Measurements from ENCODE around the gene SLC44A5. TPM values are rescaled to one million over a fixed set of nuclear protein-coding genes. Genes with fewer than 3 reads are reported as not detected.
"Not testable (repeated sequence)": the region's sequence is repeated elsewhere in the genome, so short reads cannot be mapped to it uniquely, and the experiment has no call there.

The SLC44A5 gene
- total RNA-seq, 1 donor from 2014 or later, result 0.62 TPM

GRCh38 chr1:75421371-75421770, 189.5 kb downstream of the SLC44A5 start:
- intact Hi-C loops (cut with DNase I), result no loop called here
- DNase-seq, result no peak
- no peak for ATAC-seq (ENCODE audit: poor library complexity)

DNA sequence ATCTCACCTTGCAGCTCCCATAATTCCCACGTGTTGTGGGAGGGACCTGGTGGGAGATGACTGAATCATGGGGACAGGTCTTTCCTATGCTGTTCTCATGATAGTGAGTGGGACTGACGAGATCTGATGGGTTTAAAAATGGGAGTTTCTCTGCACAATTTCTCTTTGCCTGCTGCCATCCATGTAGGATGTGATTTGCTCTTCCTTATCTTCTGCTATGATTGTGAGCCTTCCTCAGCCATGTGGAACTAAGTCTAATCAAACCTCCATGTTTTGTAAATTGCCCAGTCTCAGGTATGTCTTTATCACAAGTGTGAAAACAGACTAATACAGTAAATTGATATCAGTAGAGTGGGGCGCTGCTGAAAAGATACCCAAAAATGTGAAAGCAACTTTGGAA, 195.7 kb downstream of the SLC44A5 start:
- ATAC-seq (ENCODE audit: poor library complexity), result no peak
- DNase-seq, result no peak
- intact Hi-C loops (cut with DNase I), result no loop called here

GRCh38 chr1:75412616-75413015, 198.3 kb downstream of the SLC44A5 start:
- intact Hi-C loops (cut with DNase I), result no loop called here
- no peak for ATAC-seq (ENCODE audit: poor library complexity)
- no peak for DNase-seq

GRCh38 chr1:75404681-75405080, 206.2 kb downstream of the SLC44A5 start:
- intact Hi-C loops (cut with DNase I); ATAC-seq (ENCODE audit: poor library complexity); DNase-seq: not testable (repeated sequence)

DNA sequence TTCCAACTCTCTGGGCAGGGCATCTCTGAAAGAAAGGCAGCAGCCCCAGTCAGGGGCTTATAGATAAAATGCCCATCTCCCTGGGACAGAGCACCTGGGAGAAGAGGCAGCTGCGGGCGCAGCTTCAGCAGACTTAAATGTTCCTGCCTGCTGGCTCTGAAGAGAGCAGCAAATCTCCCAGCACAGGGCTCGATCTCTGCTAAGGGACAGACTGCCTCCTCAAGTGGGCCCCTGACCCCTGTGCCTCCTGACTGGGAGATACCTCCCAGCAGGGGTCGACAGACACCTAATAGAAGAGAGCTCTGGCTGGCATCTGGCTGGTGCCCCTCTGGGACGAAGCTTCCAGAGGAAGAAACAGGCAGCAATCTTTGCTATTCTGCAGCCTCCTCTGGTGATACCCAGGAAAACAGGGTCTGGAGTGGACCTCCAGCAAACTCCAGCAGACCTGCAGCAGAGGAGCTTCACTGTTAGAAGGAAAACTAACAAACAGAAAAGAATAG, 207.7 kb downstream of the SLC44A5 start:
- ATAC-seq (ENCODE audit: poor library complexity); intact Hi-C loops (cut with DNase I); DNase-seq: not testable (repeated sequence)

DNA sequence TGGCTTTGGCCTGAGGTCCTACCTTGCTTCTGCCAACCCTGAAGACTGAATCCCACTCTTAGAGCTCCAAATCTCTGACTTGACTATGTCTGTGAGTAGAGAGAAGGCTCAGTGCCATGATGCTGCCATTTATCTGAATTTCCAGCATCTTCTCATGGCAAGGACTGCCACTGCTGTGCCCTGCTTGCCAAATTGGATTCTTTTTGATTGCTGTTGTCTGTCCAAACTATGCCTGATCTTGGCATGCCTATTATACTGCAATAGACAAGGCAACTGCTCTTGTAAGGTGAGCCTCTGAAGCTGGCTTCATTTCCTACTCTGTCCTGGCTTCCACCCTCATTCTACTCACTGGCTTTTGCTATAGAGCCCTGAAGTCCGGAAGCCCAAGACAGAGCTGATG, 210.2 kb downstream of the SLC44A5 start:
- DNase-seq, result no peak
- intact Hi-C loops (cut with DNase I), result no loop called here
- ATAC-seq (ENCODE audit: poor library complexity), result no peak

GRCh38 chr1:75396745-75397144, 214.2 kb downstream of the SLC44A5 start:
- DNase-seq (no peak), ATAC-seq (ENCODE audit: poor library complexity) (no peak)
- intact Hi-C loops (cut with DNase I), result no loop called here

- intact Hi-C loops (cut with DNase I), result no loop called here
- no peak for DNase-seq
- ATAC-seq (ENCODE audit: poor library complexity), result no peak
Measured at GRCh38 chr1:75396260-75396659, 214.7 kb downstream of the SLC44A5 start.

GRCh38 chr1:75394386-75395139, 216.4 kb downstream of the SLC44A5 start:
- DNase-seq, result no peak
- intact Hi-C loops (cut with DNase I), result no loop called here

DNA sequence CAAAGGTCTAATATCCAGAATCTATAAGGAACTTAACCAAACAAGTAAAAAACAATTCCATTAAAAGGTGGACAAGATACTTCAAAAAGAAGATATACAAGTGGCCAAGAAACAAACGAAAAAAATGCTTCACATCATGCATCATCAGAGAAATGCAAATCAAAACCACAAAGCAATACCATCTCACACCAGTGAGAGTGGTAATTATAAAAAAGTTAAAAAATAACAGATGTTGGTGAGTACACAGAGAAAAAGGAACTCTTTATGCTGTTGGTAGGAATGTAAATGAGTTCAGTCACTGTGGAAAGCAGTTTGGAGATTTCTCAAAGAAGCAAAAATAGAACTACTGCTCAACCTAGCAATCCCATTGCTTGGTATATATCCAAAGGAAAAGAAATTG, 218.6 kb downstream of the SLC44A5 start:
- ATAC-seq (ENCODE audit: poor library complexity), result no peak
- intact Hi-C loops (cut with DNase I), result no loop called here
- no peak for DNase-seq

More at GRCh38 chr1:75394386-75395139, 216.4 kb downstream of the SLC44A5 start:
- no peak for ATAC-seq (ENCODE audit: poor library complexity)

- intact Hi-C loops (cut with DNase I); ATAC-seq (ENCODE audit: poor library complexity); DNase-seq: not testable (repeated sequence)
Measured at GRCh38 chr1:75375476-75376447, 235.2 kb downstream of the SLC44A5 start.

DNA sequence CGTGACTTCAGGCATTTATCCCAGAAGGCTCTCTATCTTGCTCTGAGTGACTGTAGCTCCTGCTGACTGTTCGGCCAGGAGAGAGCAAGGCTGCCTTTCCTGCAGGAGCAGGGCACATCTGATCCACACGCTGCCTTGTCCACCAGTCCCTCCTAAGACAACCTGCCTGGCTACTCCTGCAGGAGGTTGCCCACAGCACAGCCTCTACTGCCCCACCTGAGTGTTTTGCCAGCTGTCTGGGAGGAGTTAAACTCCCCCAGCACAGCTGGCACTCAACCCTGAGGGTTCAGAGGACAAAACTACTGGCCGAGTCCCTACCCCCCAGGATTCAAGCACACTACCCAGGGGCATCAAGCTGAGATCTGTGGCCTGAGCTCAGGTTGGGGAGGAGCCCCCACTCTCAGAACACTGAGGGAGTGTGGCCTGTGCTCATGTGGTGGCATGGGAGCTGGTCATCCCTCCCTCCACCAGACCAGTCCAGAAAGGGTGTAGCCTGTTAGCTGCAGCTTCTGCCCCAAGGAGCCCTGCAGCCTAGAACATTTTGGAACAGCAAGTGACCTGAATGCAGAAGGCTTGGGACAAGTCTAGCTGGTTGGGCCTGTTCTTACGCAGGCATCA, 237.3 kb downstream of the SLC44A5 start:
- DNase-seq (no peak), ATAC-seq (ENCODE audit: poor library complexity) (no peak)
- intact Hi-C loops (cut with DNase I), result no loop called here

- ATAC-seq (ENCODE audit: poor library complexity) (no peak), DNase-seq (no peak)
- intact Hi-C loops (cut with DNase I), result no loop called here
Measured at GRCh38 chr1:75366595-75366994, 244.3 kb downstream of the SLC44A5 start.

DNA sequence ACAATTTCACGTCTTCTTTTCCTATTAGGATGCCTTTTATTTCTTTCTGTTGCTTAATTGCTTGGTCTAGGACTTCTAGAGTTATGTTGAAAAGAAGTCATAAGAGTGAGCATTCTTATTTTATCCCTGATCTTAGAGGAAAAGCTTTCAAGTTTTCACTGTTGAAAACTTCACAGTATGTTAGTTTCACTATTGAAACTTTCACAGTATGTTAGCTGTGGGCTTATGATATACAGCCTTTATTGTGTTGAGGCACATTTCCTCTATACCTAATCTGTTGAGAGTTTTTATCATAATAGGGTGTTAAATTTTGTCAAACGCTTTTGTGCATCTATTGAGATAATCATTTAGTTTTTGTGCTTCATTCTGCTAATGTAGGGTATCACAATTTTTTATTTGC, 249.7 kb downstream of the SLC44A5 start:
- intact Hi-C loops (cut with DNase I), result no loop called here
- ATAC-seq (ENCODE audit: poor library complexity) (no peak), DNase-seq (no peak)

DNA sequence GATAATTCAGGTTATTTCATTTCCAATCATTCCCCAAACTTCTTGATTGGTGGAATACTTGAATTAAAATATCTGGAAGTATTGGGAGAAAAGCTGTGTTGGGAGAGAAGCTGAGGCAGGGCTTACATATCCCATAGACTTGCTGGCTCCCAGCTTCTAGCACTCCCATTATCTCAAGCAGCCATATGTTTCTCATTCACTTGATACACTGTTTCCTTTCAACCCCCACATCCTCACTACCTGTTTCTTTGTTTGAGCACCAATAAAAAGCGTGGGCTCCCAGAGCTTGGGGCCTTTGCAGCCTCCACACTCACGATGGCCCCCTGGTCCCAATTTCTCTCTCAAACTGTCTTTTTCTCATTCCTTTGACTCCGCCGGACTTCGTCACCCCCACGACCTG, 256.6 kb downstream of the SLC44A5 start:
- DNase-seq; ATAC-seq (ENCODE audit: poor library complexity); intact Hi-C loops (cut with DNase I): not testable (repeated sequence)

- ATAC-seq (ENCODE audit: poor library complexity) (no peak), DNase-seq (no peak)
- intact Hi-C loops (cut with DNase I), result no loop called here
Measured at GRCh38 chr1:75353051-75353450, 257.9 kb downstream of the SLC44A5 start.

- no peak for DNase-seq
- intact Hi-C loops (cut with DNase I), result no loop called here
- no peak for ATAC-seq (ENCODE audit: poor library complexity)
Measured at GRCh38 chr1:75345538-75346292, 265.2 kb downstream of the SLC44A5 start.

GRCh38 chr1:75342786-75343185, 268.1 kb downstream of the SLC44A5 start:
- DNase-seq, result no peak
- no peak for ATAC-seq (ENCODE audit: poor library complexity)
- intact Hi-C loops (cut with DNase I), result no loop called here

All from Right ventricle myocardium superior (tissue), 1 donor.